NCI-H187 (cell line): ENCODE data around the gene RASGRF2.
A peak's percentile ranks its signal among the peaks of the same experiment; 100 is the strongest.

Source experiments
- DNase-seq, 2 experiments: peaks; one replicate each; lab custom pipeline; 2025; lab: John Stamatoyannopoulos, UW

The RASGRF2 gene

DNA sequence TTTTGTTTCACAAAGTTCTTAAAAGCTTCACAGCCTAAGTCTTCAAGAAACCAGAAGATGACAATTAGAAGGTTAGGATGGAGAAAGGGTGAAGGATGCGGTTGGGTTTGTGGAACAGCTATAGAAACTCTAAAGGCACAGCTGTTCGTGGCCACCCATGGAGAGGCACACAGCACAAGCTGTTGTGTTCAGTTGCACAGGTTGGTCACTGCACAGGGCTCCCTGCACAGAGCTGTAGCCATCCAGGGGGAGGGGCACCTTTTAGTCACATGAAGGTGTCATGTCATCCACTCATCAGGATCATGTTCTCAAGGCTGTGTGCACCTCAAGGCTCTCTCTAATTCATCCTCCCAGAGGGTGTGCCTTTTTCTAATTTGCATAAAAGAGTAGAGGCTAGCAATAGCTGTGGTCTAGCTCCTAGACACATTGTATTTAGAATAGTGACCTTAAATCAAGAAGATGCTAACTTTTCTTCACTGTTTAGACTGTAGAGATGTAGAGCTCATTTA, 5.0 kb upstream of the RASGRF2 start:
- no peak for DNase-seq

DNA sequence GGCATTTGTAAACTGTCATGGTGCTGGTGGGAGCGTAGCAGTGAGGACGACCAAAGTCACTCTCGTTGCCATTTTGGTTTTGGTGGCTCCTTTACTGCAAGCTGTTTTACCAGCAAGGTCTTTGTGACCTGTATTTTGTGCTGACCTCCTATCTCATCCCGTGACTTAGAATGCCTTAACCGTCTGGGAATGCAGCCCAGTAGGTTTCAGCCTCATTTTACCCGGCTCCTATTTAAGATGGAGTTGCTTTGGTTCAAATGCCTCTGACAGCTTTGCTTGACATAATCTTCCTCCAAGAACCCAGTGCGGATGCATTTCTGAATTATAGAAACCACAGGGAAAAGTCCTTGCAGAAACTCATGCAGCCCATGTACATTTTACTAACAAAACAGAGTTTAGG, 3.9 kb upstream of the RASGRF2 start:
- no peak for DNase-seq

DNA sequence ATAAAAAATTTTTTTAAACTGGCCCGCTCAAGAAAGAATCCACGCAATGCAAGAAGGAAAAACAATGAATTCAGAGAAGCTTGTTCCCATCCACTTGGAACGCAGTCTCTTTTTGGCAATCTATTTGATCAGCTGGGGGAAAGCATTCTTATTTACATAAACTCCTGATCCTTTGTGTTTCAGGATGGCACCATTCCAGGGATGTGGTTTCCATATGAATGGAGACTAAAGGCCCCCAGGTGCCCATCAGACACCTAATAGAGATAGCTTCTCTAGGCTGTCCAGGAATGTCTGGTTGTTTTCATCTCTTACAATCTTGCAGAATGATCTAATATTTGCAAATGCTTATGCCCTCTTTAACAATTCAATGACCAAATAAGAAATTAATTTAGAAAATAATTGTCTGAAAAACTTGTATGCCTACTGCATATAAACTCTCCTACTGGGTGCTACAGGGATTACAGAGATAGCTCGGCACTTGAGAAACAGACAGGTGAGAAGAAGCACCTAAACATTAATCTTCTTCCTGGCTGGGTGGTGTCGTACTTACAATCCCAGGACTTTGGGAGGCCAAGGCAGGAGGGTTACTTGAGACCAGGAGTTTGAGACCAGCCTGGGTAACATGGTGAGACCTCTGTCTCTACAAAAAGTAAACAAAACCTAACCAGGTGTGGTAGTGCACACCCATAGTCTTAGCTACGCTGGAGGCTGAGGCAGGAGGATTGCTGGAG, 3.0 kb upstream of the RASGRF2 start:
- DNase-seq = peak in 1 of 2 experiments; percentile 3

DNA sequence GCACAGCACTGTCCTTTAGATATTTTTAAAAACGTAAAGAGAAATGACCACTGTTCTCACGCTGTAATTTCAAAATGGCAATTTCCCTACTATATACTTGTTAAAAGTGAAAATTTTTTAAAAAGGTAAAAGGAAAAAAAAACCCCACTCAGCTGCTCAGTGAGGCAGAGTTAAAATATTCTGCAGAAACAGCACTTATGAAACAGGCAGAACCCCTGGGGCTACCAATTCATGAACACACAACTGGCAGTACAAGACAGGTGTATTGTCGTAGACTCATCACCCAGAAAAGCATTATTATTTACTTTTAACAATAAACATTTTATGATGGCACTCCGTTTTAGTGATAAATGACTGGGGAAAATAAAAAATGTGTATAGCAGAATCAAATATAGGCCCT, 1.5 kb upstream of the RASGRF2 start:
- DNase-seq = no peak

DNA sequence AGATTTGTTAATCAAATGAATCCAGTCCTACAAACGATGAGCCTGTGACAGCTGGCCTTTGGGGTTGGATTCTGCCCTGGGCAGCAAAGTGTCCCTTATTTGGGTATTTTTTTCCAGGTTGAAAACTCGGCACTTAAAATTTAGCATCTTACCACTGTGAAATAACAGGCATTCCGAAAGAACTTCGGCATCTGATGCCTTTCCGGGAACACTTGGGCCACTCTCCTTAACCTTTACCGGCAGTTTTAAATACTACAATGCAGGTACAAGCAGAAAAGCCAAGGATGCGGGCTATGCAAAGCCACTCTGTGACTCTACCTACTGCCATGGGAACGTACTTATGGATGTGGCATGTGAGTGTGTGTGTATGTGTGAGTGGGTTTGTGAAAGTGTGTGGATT, 1.0 kb upstream of the RASGRF2 start:
- no peak for DNase-seq

DNA sequence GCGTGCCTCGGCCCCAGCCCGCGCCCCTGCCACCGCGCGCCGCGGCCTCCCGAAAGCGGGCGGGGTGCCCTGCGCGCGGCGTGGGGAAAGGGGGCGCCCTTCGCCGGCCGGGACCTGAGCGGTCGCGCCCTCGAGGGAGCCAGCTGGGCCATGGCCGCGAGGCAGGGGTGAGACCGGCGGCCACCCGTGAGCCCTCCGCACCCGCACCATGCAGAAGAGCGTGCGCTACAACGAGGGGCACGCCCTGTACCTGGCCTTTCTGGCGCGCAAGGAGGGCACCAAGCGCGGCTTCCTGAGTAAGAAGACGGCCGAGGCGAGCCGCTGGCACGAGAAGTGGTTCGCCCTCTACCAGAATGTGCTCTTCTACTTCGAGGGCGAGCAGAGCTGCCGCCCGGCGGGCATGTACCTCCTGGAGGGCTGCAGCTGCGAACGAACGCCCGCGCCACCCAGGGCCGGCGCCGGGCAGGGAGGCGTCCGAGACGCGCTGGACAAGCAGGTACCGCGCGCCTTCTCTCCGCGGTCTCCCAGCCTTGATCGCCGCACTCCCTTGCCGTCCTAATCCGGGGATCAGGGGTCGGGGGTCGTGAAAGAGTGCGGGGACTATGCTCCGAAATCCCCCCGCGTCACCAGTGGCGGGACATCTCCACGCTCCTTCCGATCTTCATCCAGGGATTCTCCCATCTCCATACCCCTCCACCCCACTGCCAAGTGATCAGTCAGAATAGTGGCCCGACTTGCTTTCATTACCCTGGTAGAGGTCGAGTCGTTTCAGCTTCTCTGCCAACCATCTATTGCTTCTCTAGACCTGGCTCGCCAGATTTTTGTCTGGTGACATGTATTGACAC, 590 bp downstream of the RASGRF2 start:
- DNase-seq = no peak

DNA sequence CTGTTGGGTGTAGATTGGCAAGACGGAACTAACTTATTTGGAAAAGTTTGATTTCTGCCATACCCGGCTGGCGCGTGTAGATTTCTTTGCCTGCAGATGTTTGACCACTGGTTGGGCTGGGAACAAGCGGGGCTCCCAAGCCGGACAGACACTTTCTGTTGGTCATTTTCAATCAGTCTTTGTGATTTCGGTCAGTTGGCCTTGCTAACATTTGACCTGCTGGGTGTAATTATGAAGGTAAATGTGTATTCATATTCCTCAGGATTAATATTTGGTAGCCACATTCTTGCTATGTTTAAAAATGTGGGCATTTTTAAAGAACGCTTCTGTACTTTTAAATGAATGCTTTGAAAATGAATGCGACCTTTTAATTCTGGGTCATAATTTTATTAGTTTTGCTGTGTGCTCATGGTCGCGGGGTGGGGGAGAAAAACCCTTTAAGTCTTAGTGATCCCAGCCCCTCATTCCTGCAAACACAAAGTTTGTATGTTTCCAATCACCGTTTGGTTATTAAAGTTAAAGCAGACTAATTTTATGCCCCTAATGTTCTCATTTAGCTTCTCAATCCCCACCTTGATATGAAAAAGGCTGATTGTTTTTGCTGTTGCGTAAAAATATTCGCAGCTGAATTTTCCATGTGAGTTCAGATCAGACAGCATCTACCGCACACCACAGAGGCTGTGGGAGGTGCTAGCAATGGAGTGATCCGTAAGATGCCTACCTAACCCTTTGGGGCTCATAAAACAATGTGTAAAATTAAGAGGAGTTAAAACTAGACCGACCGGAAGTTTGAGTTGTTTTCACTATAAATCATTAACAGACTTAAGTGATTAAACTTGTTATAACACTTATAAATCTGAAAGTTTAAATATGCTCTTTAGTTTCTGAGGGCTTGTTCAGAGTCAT, 1.5 kb downstream of the RASGRF2 start:
- DNase-seq = no peak

DNA sequence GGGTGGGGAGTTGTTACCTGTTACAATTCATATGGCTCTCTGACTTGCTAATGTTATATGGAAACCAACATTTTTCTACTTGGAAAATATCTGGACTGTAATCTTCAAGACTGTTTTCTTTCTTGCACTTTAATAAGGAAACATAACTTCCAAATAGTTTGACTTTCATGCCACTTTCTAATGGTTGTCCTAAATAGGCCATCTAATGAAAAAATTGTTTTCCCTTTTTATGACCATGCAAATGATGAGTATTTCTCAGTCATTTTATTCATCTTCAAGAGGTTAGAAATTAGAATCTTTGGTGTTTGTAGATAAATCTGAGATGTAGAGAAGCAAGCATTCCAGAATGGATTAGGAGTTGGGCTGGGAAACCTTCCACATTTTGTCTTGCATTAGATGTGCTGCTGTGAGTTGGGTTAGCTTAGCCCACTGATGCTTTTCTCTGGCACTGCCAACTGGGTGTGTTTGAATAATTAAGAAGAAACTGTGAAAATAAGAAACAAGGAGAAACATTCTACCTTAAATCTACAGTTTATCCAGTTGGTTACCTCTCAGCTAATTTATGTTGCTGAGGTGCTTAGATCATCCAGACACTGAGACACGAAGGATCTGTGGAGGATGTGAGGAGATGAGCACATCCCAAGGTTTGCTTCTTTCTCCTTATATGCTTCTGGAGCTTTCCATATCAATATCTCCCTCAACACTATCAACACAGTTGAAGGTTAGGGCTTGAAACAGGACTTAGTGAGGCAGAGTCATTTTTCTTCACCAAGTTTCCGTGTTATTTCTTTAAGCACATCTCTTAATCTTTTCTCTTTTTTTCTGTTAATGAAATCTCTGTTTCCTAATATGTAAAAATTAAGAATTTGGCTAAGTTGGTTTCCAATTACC, 2.7 kb downstream of the RASGRF2 start:
- no peak for DNase-seq

DNA sequence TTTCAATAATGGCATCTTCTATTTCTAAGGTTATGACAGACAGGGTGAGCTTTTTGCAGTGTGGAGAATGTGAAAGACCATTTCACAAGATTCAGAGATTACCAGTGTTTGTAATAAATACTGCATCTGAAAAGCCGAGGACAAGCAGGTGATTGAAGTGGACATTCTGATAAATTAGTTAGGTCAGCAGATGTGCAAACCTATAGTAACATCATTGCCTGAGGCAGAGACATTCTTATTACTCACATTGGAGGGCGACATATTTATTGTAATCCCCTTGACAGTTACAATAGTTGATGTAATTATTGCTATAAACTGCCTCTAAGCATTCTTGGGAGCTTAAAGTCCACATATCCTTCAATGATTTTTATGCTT, 3.3 kb downstream of the RASGRF2 start:
- no peak for DNase-seq

DNA sequence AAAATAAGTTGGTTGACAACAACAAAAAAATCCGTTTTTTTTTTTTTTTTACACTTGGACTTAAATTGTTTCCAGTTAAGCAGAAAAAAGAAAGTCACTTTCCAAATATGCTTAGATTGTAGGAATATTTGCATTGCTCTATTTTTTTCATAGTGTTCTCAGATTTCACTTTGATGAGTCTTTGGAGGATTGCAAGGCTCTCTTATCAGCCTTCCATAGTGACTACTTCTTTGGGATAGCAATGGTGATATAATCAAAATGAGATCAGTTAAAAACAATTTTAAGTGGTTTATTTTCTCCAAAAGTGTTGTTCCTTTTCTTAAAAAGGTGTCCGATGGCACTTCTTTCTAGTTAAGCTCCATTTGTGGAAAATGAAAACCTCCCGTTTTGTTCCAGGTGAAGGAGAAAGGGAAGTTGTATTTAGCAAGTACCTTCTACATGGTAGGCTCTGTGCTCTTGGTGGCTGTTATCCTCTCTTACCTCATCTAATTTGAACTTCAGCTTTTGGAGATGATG, 3.9 kb downstream of the RASGRF2 start:
- no peak for DNase-seq

DNA sequence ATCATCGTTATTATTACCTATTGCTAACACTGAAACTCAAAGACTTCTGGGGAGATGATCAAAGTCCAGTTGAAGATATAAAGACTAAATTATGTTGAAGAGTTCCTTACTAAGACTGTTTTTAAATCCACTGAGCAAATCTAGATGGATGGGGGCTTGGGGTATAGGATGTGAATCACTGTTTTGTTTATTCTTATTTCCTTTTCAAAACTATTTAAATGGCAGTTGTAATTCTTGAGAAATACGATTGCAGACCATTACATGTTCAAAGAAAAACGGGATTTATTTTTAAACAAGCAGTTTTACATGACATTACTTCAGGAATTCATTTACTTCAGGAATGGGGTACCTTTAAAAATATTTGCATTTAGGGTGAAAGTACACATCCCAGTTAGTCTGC, 4.3 kb downstream of the RASGRF2 start:
- DNase-seq = no peak

DNA sequence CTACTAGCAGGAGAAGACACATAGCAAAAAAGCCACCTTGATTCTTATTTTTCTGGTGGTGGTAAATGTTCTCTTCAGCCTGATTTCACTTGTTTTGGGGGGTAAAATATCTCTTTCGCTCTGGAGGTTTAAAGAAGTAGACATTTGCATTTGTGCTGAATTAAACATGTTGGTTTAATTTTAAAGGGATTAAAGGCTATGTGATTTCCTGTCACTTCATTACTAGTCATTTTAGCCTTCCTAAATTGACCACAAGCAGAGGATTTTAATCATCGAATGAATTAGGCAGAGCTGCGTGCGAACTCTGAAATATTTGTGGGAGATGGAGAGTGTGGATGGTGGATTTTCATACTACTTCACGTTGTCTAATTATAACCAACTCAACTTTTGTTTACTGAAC, 4.8 kb downstream of the RASGRF2 start:
- DNase-seq = no peak

DNA sequence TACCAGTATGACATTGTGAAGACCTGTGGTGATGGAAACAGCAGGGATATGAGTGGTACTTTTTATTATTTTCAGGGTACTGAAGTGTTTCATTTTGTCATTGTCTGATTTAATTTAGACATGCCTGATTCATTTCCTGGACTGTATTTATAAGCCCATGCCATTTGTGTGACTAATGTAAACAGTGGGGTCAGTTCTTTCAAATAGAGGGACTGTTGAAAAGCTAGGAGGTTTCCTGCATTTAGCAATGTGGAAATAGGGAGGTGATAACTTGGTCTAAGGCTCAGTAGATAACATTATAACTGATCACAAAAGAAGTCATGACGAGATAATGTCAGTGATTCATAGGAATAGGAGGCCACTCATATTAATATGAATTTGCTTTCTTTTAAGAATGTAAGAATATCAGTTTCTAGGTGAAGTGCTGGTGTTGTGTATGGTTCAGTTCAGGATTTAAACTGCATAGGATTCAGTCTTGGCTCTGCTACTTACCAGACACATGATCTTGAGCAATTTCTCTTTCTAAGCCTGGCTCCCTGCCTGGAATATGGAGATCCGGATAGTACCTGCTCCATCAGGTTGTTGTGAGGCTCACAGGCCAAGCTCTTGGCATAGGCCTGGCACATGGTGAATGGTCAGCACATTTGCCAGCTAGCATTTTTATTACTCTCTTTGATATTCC, 7.5 kb downstream of the RASGRF2 start:
- DNase-seq = no peak

DNA sequence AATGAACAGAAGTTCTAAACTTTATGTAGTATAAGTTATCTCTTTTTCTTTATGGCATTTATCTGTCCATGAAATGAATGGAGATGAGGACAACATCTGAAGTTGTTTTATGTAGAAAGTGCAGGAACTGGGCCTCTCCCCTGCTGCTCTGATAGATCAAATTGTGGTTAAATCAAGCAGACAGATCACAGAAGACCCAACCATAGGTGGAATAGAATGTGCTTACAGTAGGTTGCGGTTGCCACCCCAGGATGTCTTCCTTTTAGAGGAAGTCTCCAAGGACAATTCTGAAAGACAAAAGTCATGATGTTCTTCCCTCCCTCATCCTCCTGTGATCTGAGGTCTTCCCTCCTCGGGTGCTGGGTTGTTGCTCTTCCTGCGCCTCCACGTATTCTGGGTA, 12.9 kb downstream of the RASGRF2 start:
- no peak for DNase-seq

DNA sequence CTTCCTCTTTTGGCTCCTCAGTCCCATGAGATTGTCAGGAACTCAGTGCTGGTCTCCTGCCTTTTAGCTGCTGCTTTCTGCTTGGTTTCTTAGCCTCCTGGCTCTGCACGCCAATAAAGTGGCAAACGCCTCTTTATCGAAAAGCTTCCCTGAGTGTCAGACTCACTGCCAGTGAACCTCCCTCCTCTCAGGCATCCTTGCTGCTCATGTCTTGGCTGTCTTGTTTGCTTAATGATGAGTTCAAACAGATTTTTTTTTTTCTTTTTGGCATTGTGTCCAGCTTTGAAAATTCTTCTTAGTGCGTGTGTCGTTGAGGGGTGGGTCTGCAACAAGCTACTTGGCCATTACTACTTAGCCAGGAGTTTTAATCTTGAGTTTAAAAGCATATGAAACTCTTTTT, 14.9 kb downstream of the RASGRF2 start:
- DNase-seq = no peak

DNA sequence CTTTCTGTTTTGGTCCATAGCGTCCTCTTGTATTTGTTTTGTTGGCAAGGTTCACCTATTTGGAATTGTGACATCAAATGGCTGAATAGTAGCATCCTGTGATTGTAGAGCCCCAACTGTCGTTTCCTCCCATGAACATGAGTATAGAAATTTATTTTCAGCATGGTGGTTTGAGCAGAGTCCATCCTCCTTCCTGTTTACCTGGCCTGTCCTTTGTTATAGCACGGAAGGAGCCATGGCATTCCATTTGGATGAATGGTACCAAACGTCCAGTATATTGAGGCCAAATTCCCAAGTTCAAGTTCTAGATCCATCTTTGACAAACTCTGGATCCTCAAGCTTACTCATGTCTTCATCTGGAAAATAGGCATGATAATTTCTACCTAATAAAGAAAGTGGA, 16.8 kb downstream of the RASGRF2 start:
- DNase-seq = no peak

DNA sequence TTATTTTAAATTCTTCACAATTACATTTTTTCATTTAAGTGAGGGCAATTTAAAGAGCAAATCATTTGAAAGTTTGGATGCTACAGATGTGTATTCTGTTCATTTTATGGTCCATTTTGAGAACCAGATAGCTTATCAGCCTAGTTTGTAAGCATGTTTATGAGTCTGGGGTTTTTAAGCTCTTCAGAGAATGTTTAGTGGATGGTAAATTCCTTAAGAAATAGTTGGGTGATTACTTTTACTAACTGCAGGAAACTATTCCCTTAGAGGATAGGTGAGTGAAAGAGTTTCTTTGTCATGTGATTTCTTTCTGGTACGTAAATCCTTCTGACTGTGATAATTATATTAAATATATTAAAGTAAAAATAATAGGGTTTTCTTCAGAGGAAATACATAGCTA, 17.6 kb downstream of the RASGRF2 start:
- no peak for DNase-seq

DNA sequence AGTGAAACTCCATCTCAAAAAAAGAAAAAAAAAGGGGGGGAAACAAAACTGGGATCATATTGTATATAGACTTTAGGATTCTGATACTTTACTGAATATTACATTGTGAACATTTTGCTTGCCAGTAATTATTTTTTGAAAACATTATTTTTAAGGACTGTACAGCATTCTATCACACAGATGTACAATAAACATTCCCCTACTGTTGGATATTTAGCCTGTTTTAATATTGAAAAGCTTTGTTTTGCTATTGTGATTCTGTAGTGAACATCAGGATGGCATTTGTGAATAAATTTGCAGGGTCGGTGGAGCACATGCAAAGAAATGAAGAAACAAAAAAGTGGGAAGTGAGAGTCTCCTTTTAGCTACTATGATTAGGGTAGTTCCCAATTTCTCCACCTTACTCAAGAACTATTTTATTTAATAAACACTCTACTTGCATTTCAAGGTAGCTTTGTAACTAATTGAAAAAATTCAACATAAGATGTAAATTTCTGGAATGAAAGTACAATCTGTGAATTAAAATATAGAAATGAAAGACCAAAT, 18.7 kb downstream of the RASGRF2 start:
- DNase-seq = no peak

DNA sequence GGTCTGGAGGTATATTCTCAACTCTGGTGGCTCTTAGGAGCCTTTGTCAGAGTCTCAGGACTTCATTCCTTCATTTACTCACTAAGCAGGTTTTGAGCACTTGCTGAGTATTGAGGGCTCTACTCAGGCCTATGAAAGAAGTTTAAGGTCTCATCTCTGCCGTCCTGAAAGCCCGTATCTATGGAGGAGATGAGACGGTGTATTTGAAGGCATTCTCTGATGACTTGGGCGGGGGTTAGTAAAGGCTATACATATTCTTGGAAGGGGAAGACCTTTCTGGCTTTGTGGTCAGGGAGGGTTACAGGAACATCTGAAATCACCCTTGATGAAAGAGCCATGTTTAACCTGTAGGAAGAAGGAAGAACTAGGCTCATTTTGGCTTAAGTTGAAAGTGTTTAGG, 21.9 kb downstream of the RASGRF2 start:
- DNase-seq = no peak

DNA sequence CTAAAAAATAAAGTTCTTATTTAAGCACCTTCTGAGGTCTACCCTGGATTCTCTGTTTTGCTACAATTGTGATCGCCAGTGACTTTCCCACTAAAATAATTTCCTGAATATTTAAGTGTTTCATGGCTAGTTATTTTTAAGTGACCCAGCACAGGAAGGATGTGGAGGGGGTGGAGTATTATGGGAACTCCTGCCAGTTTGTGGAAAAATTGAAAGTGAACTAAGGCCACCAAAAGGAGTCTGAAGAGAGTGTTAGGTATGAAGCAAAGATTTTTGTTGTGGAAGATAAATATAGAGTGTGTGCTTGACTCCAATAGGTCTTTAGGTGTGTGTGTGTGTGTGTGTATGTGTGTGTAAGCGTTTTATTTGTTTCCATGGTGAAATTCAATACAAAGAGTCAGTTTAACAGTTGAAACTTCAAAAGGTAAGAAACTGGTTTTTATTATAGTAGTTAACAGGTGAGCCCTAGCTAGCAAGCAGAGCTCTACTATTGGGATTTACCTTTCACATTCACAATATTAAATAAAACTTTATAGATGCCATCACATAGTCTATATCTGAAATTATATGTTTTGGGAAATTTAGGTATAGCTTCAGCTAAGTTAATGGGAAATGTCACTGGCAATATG, 25.6 kb downstream of the RASGRF2 start:
- DNase-seq = no peak
